ENCODE results near the gene PEX3. TPM values are rescaled to one million over a fixed set of nuclear protein-coding genes. Genes with fewer than 3 reads are reported as not detected.
A peak's percentile ranks its signal among the peaks of the same experiment; 100 is the strongest.

Gene PEX3
- polyA plus RNA-seq, 6 donors from 2014 or later: 19.5 to 36.4 (median 27.0) TPM

GRCh38 chr6:143517447-143517773 lies 66.8 kb downstream of the PEX3 start:
- Mint-ChIP-seq H3K36me3 (no peaks in the 10 kb centered on the region), H3K27me3 (no peaks in the 10 kb centered on the region), H3K9me3 (no peaks in the 10 kb centered on the region), H3K4me1 (peaks cover 11 to 21% (median 12%) of the 10 kb centered on the region in 3 donors), H3K4me3 (peak overlapping the region in 1 of 8 donors; percentile 22), H3K27ac (peak overlapping the region in 1 of 6 donors; percentile 97)
- DNase-seq (no peak), ATAC-seq (ENCODE audit: low read depth in 2 of 2) (no peak)

- no peak for DNase-seq
- Mint-ChIP-seq H3K27me3 (no peaks in the 10 kb centered on the region), H3K9me3 (peaks cover 0 to 6% (median 2%) of the 10 kb centered on the region in 7 donors), H3K36me3 (peaks cover 0 to 7% of the 10 kb centered on the region in 2 donors), H3K4me3 (no peak overlapping the region), H3K27ac (no peak overlapping the region), H3K4me1 (peaks cover 3 to 4% (median 3%) of the 10 kb centered on the region in 3 donors)
- ATAC-seq (ENCODE audit: low read depth in 2 of 2): no peak
Observed at GRCh38 chr6:143522039-143522600, 71.5 kb downstream of the PEX3 start.

GRCh38 chr6:143525356-143525755 lies 74.8 kb downstream of the PEX3 start:
- ATAC-seq (ENCODE audit: low read depth in 2 of 2) (no peak), DNase-seq (no peak)
- Mint-ChIP-seq H3K27me3 (no peaks in the 10 kb centered on the region), H3K4me3 (no peak overlapping the region), H3K36me3 (peaks cover 0 to 7% of the 10 kb centered on the region in 2 donors), H3K9me3 (peaks cover 0 to 6% (median 2%) of the 10 kb centered on the region in 7 donors), H3K27ac (no peak overlapping the region), H3K4me1 (peaks cover 9 to 11% (median 10%) of the 10 kb centered on the region in 3 donors)

DNA sequence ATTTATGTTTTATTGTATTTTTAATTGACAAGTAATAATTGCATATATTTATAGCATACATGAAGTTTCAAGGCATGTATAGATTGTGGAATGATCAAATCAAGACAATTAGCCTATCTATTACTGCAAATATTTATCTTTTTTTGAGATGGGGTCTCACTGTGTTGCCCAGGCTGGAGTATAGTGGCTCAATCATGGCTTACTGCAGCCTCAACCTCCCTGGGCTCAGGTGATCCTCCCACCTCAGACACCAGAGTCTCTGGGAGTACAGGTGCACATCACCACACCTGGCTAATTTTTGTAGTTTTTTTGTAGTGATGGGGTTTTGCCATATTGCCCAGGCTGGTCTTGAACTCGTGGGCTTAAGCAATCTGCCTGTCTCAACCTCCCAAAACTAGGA lies 77.1 kb downstream of the PEX3 start:
- H3K4me3 Mint-ChIP-seq: no peak overlapping the region
- peaks cover 0 to 6% (median 2%) of the 10 kb centered on the region in 7 donors for H3K9me3 Mint-ChIP-seq
- ATAC-seq (ENCODE audit: low read depth in 2 of 2) (no peak), DNase-seq (no peak)
- H3K27ac Mint-ChIP-seq: peak overlapping the region in 4 of 6 donors; percentile 3 to 83 (median 50)
- H3K4me1 Mint-ChIP-seq: peaks cover 9 to 11% (median 10%) of the 10 kb centered on the region in 3 donors
- H3K27me3 Mint-ChIP-seq: no peaks in the 10 kb centered on the region
- H3K36me3 Mint-ChIP-seq: peaks cover 0 to 7% of the 10 kb centered on the region in 2 donors

DNA sequence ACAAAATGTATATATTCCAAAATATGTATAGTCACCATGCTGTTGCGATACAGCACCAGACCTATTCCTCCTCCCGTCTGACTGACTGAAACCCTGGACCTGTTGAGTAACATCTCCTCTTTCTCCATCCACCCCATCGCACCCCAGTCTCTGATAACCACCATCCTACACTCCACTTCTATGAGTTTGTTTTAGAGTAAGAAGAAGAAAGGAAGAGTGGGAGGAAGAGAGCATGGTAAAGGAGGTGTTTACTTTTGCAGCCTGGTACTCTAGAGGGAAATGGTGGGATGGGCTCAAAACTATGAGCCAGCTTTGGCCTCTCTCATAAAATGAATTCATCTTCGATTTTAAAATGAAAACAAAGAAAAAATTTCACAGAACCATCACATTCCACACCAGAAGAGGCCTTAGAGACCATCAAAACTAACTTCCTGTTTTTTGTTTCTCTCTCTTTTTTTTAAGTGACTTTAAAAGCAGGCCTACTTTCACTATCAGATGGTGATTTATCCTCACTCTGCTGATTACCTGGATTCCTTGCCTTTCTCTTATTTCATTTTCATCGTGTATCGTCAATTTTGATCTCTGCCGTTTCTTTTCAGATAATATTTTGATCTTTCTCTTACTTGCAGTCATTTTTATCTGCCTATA lies 77.7 kb downstream of the PEX3 start:
- peak overlapping the region; percentile 21 to 85 (median 80) for H3K27ac Mint-ChIP-seq
- H3K27me3 Mint-ChIP-seq: no peaks in the 10 kb centered on the region
- H3K36me3 Mint-ChIP-seq: peaks cover 0 to 7% of the 10 kb centered on the region in 2 donors
- peak overlapping the region in 4 of 8 donors; percentile 4 to 61 (median 33) for H3K4me3 Mint-ChIP-seq
- H3K4me1 Mint-ChIP-seq: peaks cover 9 to 11% (median 10%) of the 10 kb centered on the region in 3 donors
- ATAC-seq (ENCODE audit: low read depth in 2 of 2): peak; percentile 87 to 90
- DNase-seq: peak; percentile 49
- peaks cover 0 to 6% (median 2%) of the 10 kb centered on the region in 7 donors for H3K9me3 Mint-ChIP-seq

DNA sequence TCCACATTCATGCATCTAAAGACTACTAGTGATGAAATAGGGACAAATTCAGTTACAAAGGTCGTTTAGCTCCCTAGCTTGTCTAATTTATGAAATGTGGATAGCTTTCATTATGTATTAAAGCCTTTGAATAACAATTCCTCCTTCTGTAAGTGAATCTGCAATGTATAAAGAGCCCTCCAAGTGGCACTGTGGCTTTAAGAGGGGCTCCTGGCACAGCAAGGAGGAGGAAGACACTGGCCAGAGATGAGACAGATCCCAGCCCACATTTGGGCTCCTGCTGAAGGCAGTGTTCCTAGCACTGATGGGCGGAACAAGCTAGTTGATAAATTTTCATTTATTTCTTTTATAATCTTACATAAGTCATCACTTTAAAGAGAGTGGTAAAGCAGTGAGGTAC lies 78.5 kb downstream of the PEX3 start:
- H3K27me3 Mint-ChIP-seq: no peaks in the 10 kb centered on the region
- peak overlapping the region in 2 of 6 donors; percentile 38 to 80 for H3K27ac Mint-ChIP-seq
- H3K9me3 Mint-ChIP-seq: no peaks in the 10 kb centered on the region
- DNase-seq: no peak
- peaks cover 0 to under 1% of the 10 kb centered on the region in 2 donors for H3K36me3 Mint-ChIP-seq
- ATAC-seq (ENCODE audit: low read depth in 2 of 2): no peak
- H3K4me3 Mint-ChIP-seq: no peak overlapping the region
- H3K4me1 Mint-ChIP-seq: peaks cover 9 to 11% (median 10%) of the 10 kb centered on the region in 3 donors

- Mint-ChIP-seq H3K4me3 (no peak overlapping the region), H3K4me1 (peaks cover 23 to 32% (median 28%) of the 10 kb centered on the region in 3 donors), H3K9me3 (no peaks in the 10 kb centered on the region), H3K27me3 (no peaks in the 10 kb centered on the region), H3K36me3 (no peaks in the 10 kb centered on the region), H3K27ac (no peak overlapping the region)
- ATAC-seq (ENCODE audit: low read depth in 2 of 2): no peak
- no peak for DNase-seq
Observed at GRCh38 chr6:143531720-143532499, 81.3 kb downstream of the PEX3 start.

DNA sequence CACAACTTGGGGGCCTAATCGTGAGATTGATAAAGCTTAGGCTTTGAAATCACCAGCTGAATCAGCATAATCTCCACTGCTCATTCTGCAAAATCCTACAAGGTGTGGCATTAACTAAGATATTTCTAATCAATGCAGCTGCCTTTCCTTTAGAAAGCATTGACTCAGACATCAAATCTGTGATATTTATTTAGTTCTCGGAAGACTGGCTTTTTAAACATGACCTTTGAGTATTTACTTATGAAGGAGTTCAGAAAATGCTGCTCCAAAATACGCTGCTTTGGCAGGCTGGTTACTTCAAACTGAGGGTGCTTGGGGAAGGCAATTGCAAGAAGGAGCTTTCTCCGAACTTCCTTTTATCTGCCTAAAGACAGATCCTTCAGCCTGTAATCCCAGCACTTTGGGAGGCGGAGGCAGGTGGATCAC lies 84.6 kb downstream of the PEX3 start:
- Mint-ChIP-seq H3K4me3 (peak overlapping the region; percentile 13 to 94 (median 72)), H3K36me3 (no peaks in the 10 kb centered on the region), H3K4me1 (peaks cover 16 to 35% (median 23%) of the 10 kb centered on the region in 3 donors), H3K27me3 (no peaks in the 10 kb centered on the region), H3K27ac (peak overlapping the region in 5 of 6 donors; percentile 6 to 89 (median 75)), H3K9me3 (no peaks in the 10 kb centered on the region)
- ATAC-seq (ENCODE audit: low read depth in 2 of 2) (no peak), DNase-seq (no peak)

- peak overlapping the region in 2 of 6 donors; percentile 20 to 62 for H3K27ac Mint-ChIP-seq
- no peaks in the 10 kb centered on the region for H3K27me3 Mint-ChIP-seq
- peaks cover 16 to 35% (median 23%) of the 10 kb centered on the region in 3 donors for H3K4me1 Mint-ChIP-seq
- DNase-seq (peak; percentile 36), ATAC-seq (ENCODE audit: low read depth in 2 of 2) (peak; percentile 40 to 45)
- H3K4me3 Mint-ChIP-seq: peak overlapping the region; percentile 65 to 94 (median 78)
- no peaks in the 10 kb centered on the region for H3K36me3 Mint-ChIP-seq
- no peaks in the 10 kb centered on the region for H3K9me3 Mint-ChIP-seq
Observed at GRCh38 chr6:143536461-143536865, 85.9 kb downstream of the PEX3 start.

DNA sequence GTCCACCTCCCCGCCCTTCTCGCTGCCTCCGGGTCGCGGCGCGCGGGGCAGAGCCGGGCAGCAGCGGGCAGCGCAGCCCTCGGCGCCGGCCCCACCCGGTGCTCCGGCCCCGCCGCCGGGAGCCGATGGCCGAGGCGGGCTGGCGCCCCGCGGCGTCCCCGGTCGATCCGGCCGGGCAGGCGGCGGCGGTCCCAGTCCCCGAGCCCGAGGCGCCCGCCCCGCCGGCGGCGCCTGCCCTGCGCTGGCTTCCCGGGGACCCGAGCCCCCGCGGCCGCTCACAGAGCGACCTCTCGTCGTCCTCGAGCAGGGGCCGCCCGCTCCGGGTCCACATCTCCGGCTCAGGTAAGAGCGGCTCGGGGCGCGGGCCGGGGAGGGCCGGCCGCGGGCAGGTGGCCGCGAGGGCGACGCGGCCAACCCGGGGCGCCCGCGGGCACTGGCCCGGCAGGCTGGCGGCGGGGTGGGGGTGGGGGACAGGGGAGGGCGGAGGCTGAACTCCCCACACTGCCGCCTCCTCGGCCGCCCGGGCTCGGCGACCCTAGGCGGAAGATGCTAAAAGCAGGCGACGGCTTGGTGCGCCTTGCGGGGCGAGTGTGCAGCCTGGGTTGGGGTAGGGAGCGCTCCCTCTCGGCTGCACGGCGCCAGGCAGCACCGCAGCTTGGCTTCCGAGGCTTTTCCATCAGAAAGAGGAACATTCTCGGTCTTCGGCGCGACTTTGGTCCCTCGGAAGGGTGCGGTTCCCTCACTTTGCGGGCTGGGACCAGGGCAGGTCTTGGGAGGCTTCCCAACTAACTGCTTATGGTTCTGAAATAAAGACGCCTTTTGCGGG lies 86.5 kb downstream of the PEX3 start:
- peak overlapping the region; percentile 72 to 91 (median 86) for H3K4me3 Mint-ChIP-seq
- ATAC-seq (ENCODE audit: low read depth in 2 of 2) (peak; percentile 72 to 73), DNase-seq (peak; percentile 49)
- H3K36me3 Mint-ChIP-seq: no peaks in the 10 kb centered on the region
- peak overlapping the region in 5 of 6 donors; percentile 22 to 69 (median 59) for H3K27ac Mint-ChIP-seq
- no peaks in the 10 kb centered on the region for H3K27me3 Mint-ChIP-seq
- peaks cover 16 to 35% (median 23%) of the 10 kb centered on the region in 3 donors for H3K4me1 Mint-ChIP-seq
- H3K9me3 Mint-ChIP-seq: no peaks in the 10 kb centered on the region

DNA sequence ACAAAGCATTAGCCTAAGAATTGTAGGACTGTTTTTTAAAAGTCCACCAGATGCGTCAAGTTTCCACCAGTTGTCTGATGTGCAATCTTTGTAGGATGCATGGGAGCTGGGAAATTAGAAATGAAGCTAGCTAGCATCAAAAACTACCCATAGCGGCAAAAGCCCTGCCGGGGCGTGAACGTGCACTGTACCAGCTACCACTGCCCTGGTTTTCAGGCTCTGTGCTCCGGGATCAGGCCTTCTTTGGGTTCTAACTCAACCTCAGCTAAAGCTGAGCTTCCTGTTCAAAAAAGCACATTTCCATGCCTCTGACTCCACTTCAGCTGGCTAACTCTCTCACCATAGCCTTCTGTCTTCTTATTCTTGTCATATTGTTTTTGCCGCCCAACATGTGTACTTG lies 87.8 kb downstream of the PEX3 start:
- no peaks in the 10 kb centered on the region for H3K27me3 Mint-ChIP-seq
- no peaks in the 10 kb centered on the region for H3K36me3 Mint-ChIP-seq
- H3K4me1 Mint-ChIP-seq: peaks cover 24 to 39% (median 26%) of the 10 kb centered on the region in 3 donors
- H3K4me3 Mint-ChIP-seq: peak overlapping the region; percentile 23 to 91 (median 84)
- no peak for DNase-seq
- H3K9me3 Mint-ChIP-seq: no peaks in the 10 kb centered on the region
- peak overlapping the region in 1 of 6 donors; percentile 68 for H3K27ac Mint-ChIP-seq
- ATAC-seq (ENCODE audit: low read depth in 2 of 2): no peak

DNA sequence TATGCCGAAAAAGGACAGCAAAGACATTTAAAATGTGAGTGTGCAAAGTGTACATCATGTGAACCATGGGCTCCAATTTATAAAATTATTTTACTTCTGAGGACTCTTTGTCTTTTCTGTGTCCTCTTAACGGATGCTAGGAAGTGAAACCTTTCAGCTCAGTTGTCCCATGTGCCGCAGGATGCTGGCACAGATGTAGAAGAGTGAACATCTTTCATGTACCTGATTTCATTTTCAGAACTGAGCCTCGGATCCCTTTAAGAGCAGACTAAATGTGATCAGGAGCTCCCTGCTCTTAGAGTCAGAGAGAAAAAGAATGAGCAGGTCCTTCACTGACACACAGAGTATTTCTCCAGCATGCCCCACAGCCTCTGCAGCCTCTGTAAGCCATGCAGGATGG lies 88.5 kb downstream of the PEX3 start:
- Mint-ChIP-seq H3K4me1 (peaks cover 28 to 44% (median 30%) of the 10 kb centered on the region in 3 donors), H3K9me3 (no peaks in the 10 kb centered on the region), H3K27ac (no peak overlapping the region), H3K27me3 (no peaks in the 10 kb centered on the region), H3K36me3 (no peaks in the 10 kb centered on the region), H3K4me3 (no peak overlapping the region)
- no peak for DNase-seq
- ATAC-seq (ENCODE audit: low read depth in 2 of 2): no peak

- no peaks in the 10 kb centered on the region for H3K27me3 Mint-ChIP-seq
- no peaks in the 10 kb centered on the region for H3K36me3 Mint-ChIP-seq
- no peak overlapping the region for H3K27ac Mint-ChIP-seq
- no peak for ATAC-seq (ENCODE audit: low read depth in 2 of 2)
- H3K4me3 Mint-ChIP-seq: peak overlapping the region in 2 of 8 donors; percentile 15 to 65
- peaks cover 24 to 38% (median 26%) of the 10 kb centered on the region in 3 donors for H3K4me1 Mint-ChIP-seq
- DNase-seq: no peak
- H3K9me3 Mint-ChIP-seq: no peaks in the 10 kb centered on the region
Observed at GRCh38 chr6:143539734-143540133, 89.1 kb downstream of the PEX3 start.

All from naive B cell (primary cell).